ENCODE data around the gene OLFM1. TPM values are rescaled to one million over a fixed set of nuclear protein-coding genes. Genes with fewer than 3 reads are reported as not detected.

The OLFM1 gene
- total and polyA plus RNA-seq, 2 donors, result 24.5 to 28.3 TPM

- Histone ChIP-seq H3K27me3 (ENCODE audit: control insufficient read depth in 2 of 2, insufficient read depth in 1 of 2, low read length in 1 of 2) (peaks cover 0 to 4% of the 10 kb centered on the region in 2 donors), H3K4me1 (ENCODE audit: control insufficient read depth in 2 of 2, insufficient read depth in 2 of 2, low read length in 2 of 2) (no peaks in the 10 kb centered on the region), H3K4me3 (ENCODE audit: low read length in 2 of 2) (no peak overlapping the region), H3K27ac (ENCODE audit: low read depth in 1 of 2, low read length in 1 of 2) (no peak overlapping the region), H3K9me3 (ENCODE audit: control insufficient read depth in 2 of 2, insufficient read depth in 1 of 2, low read length in 1 of 2) (no peaks in the 10 kb centered on the region), H3K36me3 (ENCODE audit: control insufficient read depth in 2 of 2, insufficient read depth in 2 of 2, low read length in 1 of 2) (no peaks in the 10 kb centered on the region)
- no peak for DNase-seq (ENCODE audit: low read depth in 6 of 9, low spot score in 9 of 9)
- 85% methylated on average over 10 of the region's 10 CpGs for WGBS
Observed at GRCh38 chr9:135100725-135101410, 13.4 kb downstream of the OLFM1 start.

DNA sequence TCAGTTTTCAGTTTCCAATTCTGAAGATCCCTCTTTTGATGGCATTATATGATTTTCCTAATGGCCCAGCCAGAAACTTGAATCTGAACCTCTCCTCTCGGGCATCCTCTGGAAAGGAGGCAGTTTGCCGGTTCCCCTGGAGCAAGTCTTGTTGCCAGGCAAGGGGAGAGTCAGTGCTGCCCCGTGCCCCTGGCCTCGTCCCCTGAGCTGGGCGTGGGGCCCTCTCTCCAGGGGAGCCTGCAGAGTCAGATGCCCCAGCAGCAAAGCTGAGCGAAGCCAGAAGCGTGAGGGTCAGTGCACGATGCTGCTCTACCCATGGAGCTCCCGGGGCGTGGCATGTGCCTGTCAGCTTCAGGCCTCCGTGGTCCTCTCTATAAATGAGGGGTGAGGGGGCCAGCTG, 14.0 kb downstream of the OLFM1 start:
- no peak for DNase-seq (ENCODE audit: low read depth in 6 of 9, low spot score in 9 of 9)
- Histone ChIP-seq H3K4me1 (ENCODE audit: control insufficient read depth in 2 of 2, insufficient read depth in 2 of 2, low read length in 2 of 2) (no peaks in the 10 kb centered on the region), H3K9me3 (ENCODE audit: control insufficient read depth in 2 of 2, insufficient read depth in 1 of 2, low read length in 1 of 2) (no peaks in the 10 kb centered on the region), H3K4me3 (ENCODE audit: low read length in 2 of 2) (no peak overlapping the region), H3K36me3 (ENCODE audit: control insufficient read depth in 2 of 2, insufficient read depth in 2 of 2, low read length in 1 of 2) (no peaks in the 10 kb centered on the region), H3K27me3 (ENCODE audit: control insufficient read depth in 2 of 2, insufficient read depth in 1 of 2, low read length in 1 of 2) (peaks cover 0 to 9% of the 10 kb centered on the region in 2 donors), H3K27ac (ENCODE audit: low read depth in 1 of 2, low read length in 1 of 2) (no peak overlapping the region)
- WGBS, result 89% methylated on average over 11 of the region's 11 CpGs

GRCh38 chr9:135101926-135102325, 14.5 kb downstream of the OLFM1 start:
- Histone ChIP-seq H3K27me3 (ENCODE audit: control insufficient read depth in 2 of 2, insufficient read depth in 1 of 2, low read length in 1 of 2) (peaks cover 0 to 14% of the 10 kb centered on the region in 2 donors), H3K36me3 (ENCODE audit: control insufficient read depth in 2 of 2, insufficient read depth in 2 of 2, low read length in 1 of 2) (no peaks in the 10 kb centered on the region)

DNA sequence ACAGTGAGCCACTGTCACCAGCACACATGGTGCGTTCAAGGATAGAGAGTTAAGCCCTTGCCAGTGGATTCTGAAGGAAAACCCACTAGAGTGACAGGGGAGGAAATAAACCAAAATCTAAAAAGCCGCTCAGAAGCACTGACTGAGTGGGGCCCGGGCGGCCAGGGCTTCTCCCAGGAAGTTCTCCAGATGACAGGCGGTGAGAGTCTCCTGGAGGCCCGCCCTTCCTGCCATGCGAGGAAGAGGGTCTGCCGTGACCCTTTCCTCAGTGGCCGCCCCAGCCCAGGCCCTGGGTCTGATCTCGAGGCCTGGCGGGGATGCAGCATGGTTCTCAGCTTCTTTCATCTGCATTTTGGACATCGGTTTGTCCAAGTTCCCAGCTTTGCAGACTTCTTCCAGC, 14.9 kb downstream of the OLFM1 start:
- Histone ChIP-seq H3K27me3 (ENCODE audit: control insufficient read depth in 2 of 2, insufficient read depth in 1 of 2, low read length in 1 of 2) (peaks cover 0 to 18% of the 10 kb centered on the region in 2 donors), H3K4me1 (ENCODE audit: control insufficient read depth in 2 of 2, insufficient read depth in 2 of 2, low read length in 2 of 2) (peaks cover 0 to under 1% of the 10 kb centered on the region in 2 donors), H3K4me3 (ENCODE audit: low read length in 2 of 2) (no peak overlapping the region), H3K27ac (ENCODE audit: low read depth in 1 of 2, low read length in 1 of 2) (peak overlapping the region in 1 of 2 donors; percentile 7), H3K9me3 (ENCODE audit: control insufficient read depth in 2 of 2, insufficient read depth in 1 of 2, low read length in 1 of 2) (no peaks in the 10 kb centered on the region), H3K36me3 (ENCODE audit: control insufficient read depth in 2 of 2, insufficient read depth in 2 of 2, low read length in 1 of 2) (no peaks in the 10 kb centered on the region)
- 87% methylated on average over 12 of the region's 12 CpGs for WGBS
- no peak for DNase-seq (ENCODE audit: low read depth in 6 of 9, low spot score in 9 of 9)

More at GRCh38 chr9:135101926-135102325, 14.5 kb downstream of the OLFM1 start:
- no peaks in the 10 kb centered on the region for H3K4me1 ChIP-seq (ENCODE audit: control insufficient read depth in 2 of 2, insufficient read depth in 2 of 2, low read length in 2 of 2)
- no peaks in the 10 kb centered on the region for H3K9me3 ChIP-seq (ENCODE audit: control insufficient read depth in 2 of 2, insufficient read depth in 1 of 2, low read length in 1 of 2)
- no peak for DNase-seq (ENCODE audit: low read depth in 6 of 9, low spot score in 9 of 9)
- no peak overlapping the region for H3K27ac ChIP-seq (ENCODE audit: low read depth in 1 of 2, low read length in 1 of 2)
- no peak overlapping the region for H3K4me3 ChIP-seq (ENCODE audit: low read length in 2 of 2)
- 89% methylated on average over 8 of the region's 8 CpGs for WGBS

DNA sequence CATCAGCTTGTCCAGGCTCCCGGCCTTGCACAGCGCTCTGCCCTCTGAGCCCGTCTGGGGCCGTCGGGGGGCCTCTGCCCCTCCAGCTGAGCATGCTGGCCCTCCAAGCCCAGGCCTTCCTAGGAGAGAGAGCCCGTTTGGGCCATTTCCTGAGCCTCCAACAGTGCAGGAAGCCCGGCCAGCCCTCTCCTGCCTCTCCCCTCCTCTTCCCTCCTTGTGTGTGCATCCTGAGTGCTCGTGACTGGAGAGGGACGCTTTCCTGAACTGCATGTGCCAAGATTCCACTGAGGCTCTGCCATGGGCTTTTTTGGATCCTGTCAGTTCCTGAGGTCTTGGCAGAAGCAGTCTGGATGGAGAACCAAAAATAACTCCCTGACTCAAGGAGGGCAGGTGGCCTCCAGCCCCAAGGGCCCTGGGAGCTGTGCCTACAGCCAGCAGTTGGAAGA, 15.6 kb downstream of the OLFM1 start:
- no peak for DNase-seq (ENCODE audit: low read depth in 6 of 9, low spot score in 9 of 9)
- H3K27me3 ChIP-seq (ENCODE audit: control insufficient read depth in 2 of 2, insufficient read depth in 1 of 2, low read length in 1 of 2), result peaks cover 0 to 24% of the 10 kb centered on the region in 2 donors
- no peaks in the 10 kb centered on the region for H3K36me3 ChIP-seq (ENCODE audit: control insufficient read depth in 2 of 2, insufficient read depth in 2 of 2, low read length in 1 of 2)
- H3K9me3 ChIP-seq (ENCODE audit: control insufficient read depth in 2 of 2, insufficient read depth in 1 of 2, low read length in 1 of 2), result no peaks in the 10 kb centered on the region
- WGBS, result 44% methylated on average over 9 of the region's 9 CpGs
- H3K4me1 ChIP-seq (ENCODE audit: control insufficient read depth in 2 of 2, insufficient read depth in 2 of 2, low read length in 2 of 2), result peaks cover 0 to 4% of the 10 kb centered on the region in 2 donors
- no peak overlapping the region for H3K4me3 ChIP-seq (ENCODE audit: low read length in 2 of 2)
- peak overlapping the region in 1 of 2 donors; percentile 12 for H3K27ac ChIP-seq (ENCODE audit: low read depth in 1 of 2, low read length in 1 of 2)

DNA sequence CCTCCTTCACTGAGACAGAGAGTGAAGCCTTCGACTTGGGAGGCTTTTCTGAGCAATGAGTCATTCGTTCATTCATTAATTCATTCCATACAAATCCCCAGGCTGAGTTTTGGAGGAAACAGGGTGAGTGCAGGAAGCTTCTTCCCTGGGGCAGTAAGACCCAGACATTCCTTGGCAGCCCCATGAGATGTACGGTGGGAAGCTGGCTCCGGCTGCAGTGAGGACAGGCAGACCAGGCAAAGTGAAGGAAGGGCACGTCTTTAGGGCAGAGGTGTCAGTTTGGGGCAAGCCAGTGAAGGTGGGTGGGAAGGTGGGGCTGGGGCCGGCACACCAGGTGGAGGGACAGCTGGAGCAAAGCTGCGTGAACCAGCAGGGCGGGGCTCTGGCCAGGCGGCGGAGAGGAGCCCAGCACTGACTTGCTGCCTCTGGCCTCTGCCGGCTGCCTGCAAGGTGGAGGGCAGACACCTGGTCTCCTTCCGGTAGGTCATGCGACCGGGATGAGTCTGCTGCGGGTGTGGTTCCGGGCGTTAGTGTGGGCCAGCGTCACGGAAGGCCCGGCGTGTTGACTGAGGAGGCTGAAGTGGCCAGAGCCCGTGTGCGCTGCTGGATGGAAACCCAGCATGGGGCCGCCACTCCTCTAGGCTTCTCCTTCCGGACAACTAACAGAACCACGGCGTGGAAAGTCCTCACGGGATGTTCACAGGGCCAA, 16.6 kb downstream of the OLFM1 start:
- 77% methylated on average over 28 of the region's 28 CpGs for WGBS
- H3K4me3 ChIP-seq (ENCODE audit: low read length in 2 of 2), result no peak overlapping the region
- peaks cover 0 to 6% of the 10 kb centered on the region in 2 donors for H3K4me1 ChIP-seq (ENCODE audit: control insufficient read depth in 2 of 2, insufficient read depth in 2 of 2, low read length in 2 of 2)
- H3K9me3 ChIP-seq (ENCODE audit: control insufficient read depth in 2 of 2, insufficient read depth in 1 of 2, low read length in 1 of 2), result no peaks in the 10 kb centered on the region
- peaks cover 0 to 33% of the 10 kb centered on the region in 2 donors for H3K27me3 ChIP-seq (ENCODE audit: control insufficient read depth in 2 of 2, insufficient read depth in 1 of 2, low read length in 1 of 2)
- no peak for DNase-seq (ENCODE audit: low read depth in 6 of 9, low spot score in 9 of 9)
- H3K27ac ChIP-seq (ENCODE audit: low read depth in 1 of 2, low read length in 1 of 2), result peak overlapping the region in 1 of 2 donors; percentile 11
- H3K36me3 ChIP-seq (ENCODE audit: control insufficient read depth in 2 of 2, insufficient read depth in 2 of 2, low read length in 1 of 2), result no peaks in the 10 kb centered on the region

DNA sequence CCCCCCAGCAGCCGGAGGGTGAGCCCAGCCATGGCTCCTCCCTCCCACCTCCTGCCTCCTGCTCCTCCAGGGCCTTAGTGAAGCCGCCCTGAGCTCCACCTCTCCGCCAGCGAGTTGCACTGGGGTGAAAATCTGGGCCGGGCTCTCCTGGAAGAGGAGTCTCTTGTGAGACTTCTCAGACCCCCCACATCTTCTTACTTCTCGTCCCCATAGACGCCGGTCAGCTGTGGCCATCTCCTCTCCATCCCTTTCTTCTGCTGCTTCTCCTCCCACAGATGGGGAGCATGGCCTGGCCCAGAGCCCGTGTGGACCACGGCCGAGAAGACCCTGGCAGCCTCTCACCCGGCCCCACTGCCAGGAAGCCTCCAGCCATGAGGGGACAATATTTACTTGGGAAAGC, 17.3 kb downstream of the OLFM1 start:
- Histone ChIP-seq H3K27ac (ENCODE audit: low read depth in 1 of 2, low read length in 1 of 2) (no peak overlapping the region), H3K27me3 (ENCODE audit: control insufficient read depth in 2 of 2, insufficient read depth in 1 of 2, low read length in 1 of 2) (peaks cover 0 to 40% of the 10 kb centered on the region in 2 donors), H3K4me3 (ENCODE audit: low read length in 2 of 2) (no peak overlapping the region), H3K9me3 (ENCODE audit: control insufficient read depth in 2 of 2, insufficient read depth in 1 of 2, low read length in 1 of 2) (no peaks in the 10 kb centered on the region), H3K4me1 (ENCODE audit: control insufficient read depth in 2 of 2, insufficient read depth in 2 of 2, low read length in 2 of 2) (peaks cover 0 to 6% of the 10 kb centered on the region in 2 donors), H3K36me3 (ENCODE audit: control insufficient read depth in 2 of 2, insufficient read depth in 2 of 2, low read length in 1 of 2) (no peaks in the 10 kb centered on the region)
- DNase-seq (ENCODE audit: low read depth in 6 of 9, low spot score in 9 of 9), result no peak
- WGBS, result 71% methylated on average over 12 of the region's 12 CpGs

GRCh38 chr9:135105211-135105745, 17.8 kb downstream of the OLFM1 start:
- WGBS, result 80% methylated on average over 31 of the region's 31 CpGs

DNA sequence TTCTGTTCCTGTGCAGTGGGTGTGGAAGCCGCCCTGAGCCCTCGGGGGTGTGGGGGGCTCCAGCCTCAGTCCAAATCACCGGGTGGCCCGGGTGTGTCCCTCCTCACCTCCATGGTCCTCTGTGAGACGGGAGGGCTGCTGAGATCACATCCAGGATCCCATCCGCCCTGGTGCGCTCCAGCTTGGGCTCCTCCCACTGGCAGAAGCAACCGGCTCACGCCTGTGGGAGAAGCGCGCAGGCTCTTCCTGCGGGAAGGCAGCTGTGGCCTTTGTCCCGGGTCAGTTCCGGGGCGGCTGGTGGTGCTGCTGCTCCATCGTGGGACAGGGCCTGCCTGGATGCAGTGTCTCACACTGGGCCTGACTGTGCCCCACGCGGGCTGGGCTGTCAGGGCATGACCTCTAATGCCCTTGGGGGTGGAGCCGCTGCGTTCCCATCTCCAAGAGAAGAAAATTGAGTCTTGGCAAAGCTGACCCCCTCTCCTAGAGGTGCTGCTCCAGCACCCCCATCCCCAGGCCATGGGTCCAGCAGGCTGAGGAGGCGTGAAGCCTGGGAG, 18.5 kb downstream of the OLFM1 start:
- no peak for DNase-seq (ENCODE audit: low read depth in 6 of 9, low spot score in 9 of 9)
- Histone ChIP-seq H3K27ac (ENCODE audit: low read depth in 1 of 2, low read length in 1 of 2) (no peak overlapping the region), H3K9me3 (ENCODE audit: control insufficient read depth in 2 of 2, insufficient read depth in 1 of 2, low read length in 1 of 2) (no peaks in the 10 kb centered on the region), H3K4me1 (ENCODE audit: control insufficient read depth in 2 of 2, insufficient read depth in 2 of 2, low read length in 2 of 2) (peaks cover 0 to 6% of the 10 kb centered on the region in 2 donors), H3K36me3 (ENCODE audit: control insufficient read depth in 2 of 2, insufficient read depth in 2 of 2, low read length in 1 of 2) (no peaks in the 10 kb centered on the region), H3K27me3 (ENCODE audit: control insufficient read depth in 2 of 2, insufficient read depth in 1 of 2, low read length in 1 of 2) (peaks cover 0 to 48% of the 10 kb centered on the region in 2 donors), H3K4me3 (ENCODE audit: low read length in 2 of 2) (no peak overlapping the region)
- WGBS, result 70% methylated on average over 21 of the region's 21 CpGs

More at GRCh38 chr9:135105211-135105745, 17.8 kb downstream of the OLFM1 start:
- no peak for DNase-seq (ENCODE audit: low read depth in 6 of 9, low spot score in 9 of 9)
- peaks cover 0 to 6% of the 10 kb centered on the region in 2 donors for H3K4me1 ChIP-seq (ENCODE audit: control insufficient read depth in 2 of 2, insufficient read depth in 2 of 2, low read length in 2 of 2)
- H3K27ac ChIP-seq (ENCODE audit: low read depth in 1 of 2, low read length in 1 of 2), result no peak overlapping the region
- no peaks in the 10 kb centered on the region for H3K36me3 ChIP-seq (ENCODE audit: control insufficient read depth in 2 of 2, insufficient read depth in 2 of 2, low read length in 1 of 2)
- peaks cover 0 to 43% of the 10 kb centered on the region in 2 donors for H3K27me3 ChIP-seq (ENCODE audit: control insufficient read depth in 2 of 2, insufficient read depth in 1 of 2, low read length in 1 of 2)
- H3K9me3 ChIP-seq (ENCODE audit: control insufficient read depth in 2 of 2, insufficient read depth in 1 of 2, low read length in 1 of 2), result no peaks in the 10 kb centered on the region
- H3K4me3 ChIP-seq (ENCODE audit: low read length in 2 of 2), result no peak overlapping the region

Data from thymus (tissue), 11 donors.